T1000 (cell line): ENCODE results near the gene TNFAIP3.

Experiments
- DNase-seq: peaks from one replicate; lab custom pipeline; 2025; ENCODE audit warnings: mixed read lengths; lab: John Stamatoyannopoulos, UW

TNFAIP3 gene

GRCh38 chr6:137864812-137865508, 2.1 kb upstream of the TNFAIP3 start:
- DNase-seq = no peak

GRCh38 chr6:137866200-137866913, 702 bp upstream of the TNFAIP3 start:
- no peak for DNase-seq

- DNase-seq = no peak
Observed at GRCh38 chr6:137867685-137868509, 838 bp downstream of the TNFAIP3 start.

- no peak for DNase-seq
Observed at GRCh38 chr6:137868721-137869548, 1.9 kb downstream of the TNFAIP3 start.

GRCh38 chr6:137869549-137870307, 2.7 kb downstream of the TNFAIP3 start:
- DNase-seq = no peak

GRCh38 chr6:137870308-137870644, 3.2 kb downstream of the TNFAIP3 start:
- no peak for DNase-seq

GRCh38 chr6:137870744-137871247, 3.7 kb downstream of the TNFAIP3 start:
- DNase-seq = no peak

- no peak for DNase-seq
Observed at GRCh38 chr6:137871291-137871690, 4.2 kb downstream of the TNFAIP3 start.

- DNase-seq = no peak
Observed at GRCh38 chr6:137871831-137872454, 4.9 kb downstream of the TNFAIP3 start.

- DNase-seq = no peak
Observed at GRCh38 chr6:137872581-137873115, 5.6 kb downstream of the TNFAIP3 start.

- DNase-seq = no peak
Observed at GRCh38 chr6:137873273-137873762, 6.3 kb downstream of the TNFAIP3 start.

- no peak for DNase-seq
Observed at GRCh38 chr6:137874204-137875057, 7.4 kb downstream of the TNFAIP3 start.

- no peak for DNase-seq
Observed at GRCh38 chr6:137875058-137875520, 8.0 kb downstream of the TNFAIP3 start.

GRCh38 chr6:137875606-137876005, 8.5 kb downstream of the TNFAIP3 start:
- no peak for DNase-seq

GRCh38 chr6:137876547-137876946, 9.5 kb downstream of the TNFAIP3 start:
- DNase-seq = no peak

GRCh38 chr6:137877113-137877512, 10.1 kb downstream of the TNFAIP3 start:
- DNase-seq = no peak

GRCh38 chr6:137877606-137878005, 10.5 kb downstream of the TNFAIP3 start:
- DNase-seq = no peak

- no peak for DNase-seq
Observed at GRCh38 chr6:137878029-137878428, 11.0 kb downstream of the TNFAIP3 start.
